ENCODE results near the gene CLMN. TPM values are rescaled to one million over a fixed set of nuclear protein-coding genes. Genes with fewer than 3 reads are reported as not detected.

Gene CLMN
- total RNA-seq, 2 donors from 2014 or later = 2.6 to 3.5 TPM

GRCh38 chr14:95231966-95232633 lies 87.6 kb downstream of the CLMN start:
- H3K27me3 Mint-ChIP-seq = peaks cover 6 to 10% of the 10 kb centered on the region in 2 donors
- no peak overlapping the region for H3K4me3 Mint-ChIP-seq
- no peak overlapping the region for H3K27ac Mint-ChIP-seq
- H3K4me1 Mint-ChIP-seq (ENCODE audit: low read depth in 2 of 2) = no peaks in the 10 kb centered on the region
- H3K36me3 Mint-ChIP-seq = no peaks in the 10 kb centered on the region
- no peaks in the 10 kb centered on the region for H3K9me3 Mint-ChIP-seq
- DNase-seq (ENCODE audit: low spot score) (peak; percentile 12), ATAC-seq (no peak)

- DNase-seq (ENCODE audit: low spot score) = no peak
- Mint-ChIP-seq H3K27ac (no peak overlapping the region), H3K4me3 (no peak overlapping the region), H3K36me3 (no peaks in the 10 kb centered on the region), H3K27me3 (peaks cover 6 to 10% of the 10 kb centered on the region in 2 donors), H3K9me3 (no peaks in the 10 kb centered on the region), H3K4me1 (ENCODE audit: low read depth in 2 of 2) (no peaks in the 10 kb centered on the region)
- ATAC-seq = no peak
Measured at GRCh38 chr14:95229749-95230148, 90.0 kb downstream of the CLMN start.

- no peak for DNase-seq (ENCODE audit: low spot score)
- H3K27ac Mint-ChIP-seq = no peak overlapping the region
- H3K9me3 Mint-ChIP-seq = no peaks in the 10 kb centered on the region
- H3K4me1 Mint-ChIP-seq (ENCODE audit: low read depth in 2 of 2) = no peaks in the 10 kb centered on the region
- H3K27me3 Mint-ChIP-seq = peaks cover 6% of the 10 kb centered on the region in 2 donors
- no peak overlapping the region for H3K4me3 Mint-ChIP-seq
- no peaks in the 10 kb centered on the region for H3K36me3 Mint-ChIP-seq
- ATAC-seq = no peak
Measured at GRCh38 chr14:95228240-95228639, 91.5 kb downstream of the CLMN start.

GRCh38 chr14:95227279-95227860 lies 92.3 kb downstream of the CLMN start:
- H3K4me1 Mint-ChIP-seq (ENCODE audit: low read depth in 2 of 2) = no peaks in the 10 kb centered on the region
- ATAC-seq = no peak
- H3K27me3 Mint-ChIP-seq = peaks cover 0 to 6% of the 10 kb centered on the region in 2 donors
- no peak overlapping the region for H3K4me3 Mint-ChIP-seq
- no peak for DNase-seq (ENCODE audit: low spot score)
- H3K9me3 Mint-ChIP-seq = no peaks in the 10 kb centered on the region
- H3K27ac Mint-ChIP-seq = no peak overlapping the region
- H3K36me3 Mint-ChIP-seq = no peaks in the 10 kb centered on the region

- Mint-ChIP-seq H3K36me3 (no peaks in the 10 kb centered on the region), H3K27me3 (peaks cover 0 to 6% of the 10 kb centered on the region in 2 donors), H3K4me1 (ENCODE audit: low read depth in 2 of 2) (no peaks in the 10 kb centered on the region), H3K4me3 (no peak overlapping the region), H3K27ac (no peak overlapping the region), H3K9me3 (no peaks in the 10 kb centered on the region)
- DNase-seq (ENCODE audit: low spot score) (no peak), ATAC-seq (no peak)
Measured at GRCh38 chr14:95226801-95227200, 92.9 kb downstream of the CLMN start.

- ATAC-seq (no peak), DNase-seq (ENCODE audit: low spot score) (no peak)
- Mint-ChIP-seq H3K27me3 (peaks cover 0 to 6% of the 10 kb centered on the region in 2 donors), H3K4me1 (ENCODE audit: low read depth in 2 of 2) (no peaks in the 10 kb centered on the region), H3K4me3 (no peak overlapping the region), H3K9me3 (no peaks in the 10 kb centered on the region), H3K27ac (no peak overlapping the region), H3K36me3 (no peaks in the 10 kb centered on the region)
Measured at GRCh38 chr14:95225251-95225887, 94.3 kb downstream of the CLMN start.

- ATAC-seq = no peak
- H3K27me3 Mint-ChIP-seq = peaks cover 0 to 6% of the 10 kb centered on the region in 2 donors
- no peak overlapping the region for H3K4me3 Mint-ChIP-seq
- H3K4me1 Mint-ChIP-seq (ENCODE audit: low read depth in 2 of 2) = no peaks in the 10 kb centered on the region
- no peak for DNase-seq (ENCODE audit: low spot score)
- H3K9me3 Mint-ChIP-seq = no peaks in the 10 kb centered on the region
- no peaks in the 10 kb centered on the region for H3K36me3 Mint-ChIP-seq
- H3K27ac Mint-ChIP-seq = no peak overlapping the region
Measured at GRCh38 chr14:95222870-95223398, 96.8 kb downstream of the CLMN start.

GRCh38 chr14:95222151-95222631 lies 97.5 kb downstream of the CLMN start:
- no peaks in the 10 kb centered on the region for H3K9me3 Mint-ChIP-seq
- H3K36me3 Mint-ChIP-seq = no peaks in the 10 kb centered on the region
- no peak for DNase-seq (ENCODE audit: low spot score)
- H3K27me3 Mint-ChIP-seq = peaks cover 0 to 6% of the 10 kb centered on the region in 2 donors
- no peaks in the 10 kb centered on the region for H3K4me1 Mint-ChIP-seq (ENCODE audit: low read depth in 2 of 2)
- ATAC-seq = no peak
- H3K27ac Mint-ChIP-seq = no peak overlapping the region
- no peak overlapping the region for H3K4me3 Mint-ChIP-seq

GRCh38 chr14:95221531-95221930 lies 98.2 kb downstream of the CLMN start:
- Mint-ChIP-seq H3K27me3 (peaks cover 0 to 6% of the 10 kb centered on the region in 2 donors), H3K4me1 (ENCODE audit: low read depth in 2 of 2) (no peaks in the 10 kb centered on the region), H3K27ac (no peak overlapping the region), H3K4me3 (no peak overlapping the region), H3K9me3 (no peaks in the 10 kb centered on the region), H3K36me3 (no peaks in the 10 kb centered on the region)
- DNase-seq (ENCODE audit: low spot score) = no peak
- ATAC-seq = no peak

GRCh38 chr14:95220663-95221231 lies 99.0 kb downstream of the CLMN start:
- no peak overlapping the region for H3K4me3 Mint-ChIP-seq
- no peaks in the 10 kb centered on the region for H3K4me1 Mint-ChIP-seq (ENCODE audit: low read depth in 2 of 2)
- no peaks in the 10 kb centered on the region for H3K36me3 Mint-ChIP-seq
- no peak for DNase-seq (ENCODE audit: low spot score)
- no peak for ATAC-seq
- H3K27ac Mint-ChIP-seq = no peak overlapping the region
- peaks cover 0 to 9% of the 10 kb centered on the region in 2 donors for H3K27me3 Mint-ChIP-seq
- no peaks in the 10 kb centered on the region for H3K9me3 Mint-ChIP-seq

GRCh38 chr14:95218472-95219193 lies 101.1 kb downstream of the CLMN start:
- Mint-ChIP-seq H3K4me3 (no peak overlapping the region), H3K4me1 (ENCODE audit: low read depth in 2 of 2) (no peaks in the 10 kb centered on the region), H3K27me3 (peaks cover 0 to 9% of the 10 kb centered on the region in 2 donors), H3K27ac (no peak overlapping the region), H3K9me3 (no peaks in the 10 kb centered on the region), H3K36me3 (no peaks in the 10 kb centered on the region)
- no peak for DNase-seq (ENCODE audit: low spot score)
- ATAC-seq = no peak

- Mint-ChIP-seq H3K36me3 (no peaks in the 10 kb centered on the region), H3K4me3 (no peak overlapping the region), H3K4me1 (ENCODE audit: low read depth in 2 of 2) (no peaks in the 10 kb centered on the region), H3K27me3 (peaks cover 0 to 11% of the 10 kb centered on the region in 2 donors), H3K9me3 (no peaks in the 10 kb centered on the region), H3K27ac (no peak overlapping the region)
- ATAC-seq = no peak
- no peak for DNase-seq (ENCODE audit: low spot score)
Measured at GRCh38 chr14:95218006-95218405, 101.7 kb downstream of the CLMN start.

GRCh38 chr14:95217391-95217900 lies 102.3 kb downstream of the CLMN start:
- Mint-ChIP-seq H3K27ac (no peak overlapping the region), H3K4me3 (no peak overlapping the region), H3K4me1 (ENCODE audit: low read depth in 2 of 2) (no peaks in the 10 kb centered on the region), H3K27me3 (peaks cover 0 to 11% of the 10 kb centered on the region in 2 donors), H3K36me3 (no peaks in the 10 kb centered on the region), H3K9me3 (no peaks in the 10 kb centered on the region)
- DNase-seq (ENCODE audit: low spot score) = no peak
- ATAC-seq = no peak
